ENCODE data around the gene KCND1. TPM values are rescaled to one million over a fixed set of nuclear protein-coding genes. Genes with fewer than 3 reads are reported as not detected.

Gene KCND1
- polyA plus RNA-seq, 3 donors: 4.9 TPM; not detected in 2

DNA sequence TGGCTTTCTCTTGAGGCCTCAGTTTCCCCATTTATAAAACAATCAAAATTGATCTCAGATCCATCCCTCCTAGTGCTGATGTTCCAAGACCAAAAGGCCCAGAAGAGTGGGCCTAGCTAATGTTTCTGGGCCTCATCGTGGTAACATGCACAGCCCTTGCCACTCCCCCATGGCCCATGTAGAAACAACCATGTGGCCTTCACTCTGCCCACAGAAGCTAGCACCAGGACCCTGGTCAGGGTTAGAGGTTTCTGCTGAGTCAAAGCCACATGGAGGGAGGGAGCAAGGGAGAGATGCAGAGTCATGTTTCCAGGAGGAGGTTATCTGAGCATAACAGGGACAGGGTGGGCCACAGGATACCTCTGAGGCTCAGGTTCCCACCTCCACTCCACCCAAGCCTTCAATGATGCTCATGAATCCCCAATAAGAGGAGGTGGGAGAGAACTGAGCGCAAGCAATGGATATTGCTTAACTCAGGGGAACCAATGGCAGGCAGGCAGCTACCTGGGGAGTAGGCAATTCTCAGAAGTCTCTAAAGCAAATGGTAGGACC is 31.2 kb downstream of the KCND1 start:
- H3K36me3 ChIP-seq (replicated peaks in 1 of 2; ENCODE audit: control insufficient read depth in 1 of 2, insufficient read depth in 2 of 2, low read length in 2 of 2): peaks cover 16 to 39% of the 10 kb centered on the region in 2 donors
- Mint-ChIP-seq H3K4me3 (no peak overlapping the region), H3K9me3 (no peaks in the 10 kb centered on the region), H3K36me3 (peaks cover 32 to 55% of the 10 kb centered on the region in 2 donors), H3K4me1 (peaks cover 42% of the 10 kb centered on the region), H3K27me3 (ENCODE audit: low read depth in 3 of 3) (peaks cover 0 to 4% (median 1%) of the 10 kb centered on the region in 3 donors), H3K27ac (peak overlapping the region in 4 of 7 donors; percentile 50 to 95 (median 93))
- H3K4me3 ChIP-seq (replicated peaks in 1 of 3; ENCODE audit: low read depth in 2 of 3, low read length in 3 of 3): no peak overlapping the region
- H3K27me3 ChIP-seq (ENCODE audit: control insufficient read depth in 2 of 2, insufficient read depth in 2 of 2, low read length in 2 of 2): no peaks in the 10 kb centered on the region
- no peak overlapping the region for H2AFZ ChIP-seq (ENCODE audit: insufficient read depth, low read depth, low read length, poor library complexity, severe bottlenecking)
- no peak overlapping the region for H3K9ac ChIP-seq (ENCODE audit: insufficient read depth, low read length, poor library complexity, severe bottlenecking)
- WGBS (ENCODE audit: insufficient coverage): no CpG with 5 or more reads among the region's 2 CpGs
- intact Hi-C loops (cut with micrococcal nuclease): loop anchor here in 1 of 2 donors (10.0 kb wide), 1 partner anchor 46 kb away; the partner anchor contains the start of genes PQBP1 and TIMM17B
- peaks cover 53% of the 10 kb centered on the region for H3K79me2 ChIP-seq (ENCODE audit: insufficient read depth, low read length)
- no peak for DNase-seq
- H4K20me1 ChIP-seq (ENCODE audit: insufficient read depth, low read length): peaks cover 27% of the 10 kb centered on the region
- no peak overlapping the region for H3K4me2 ChIP-seq (replicated peaks; ENCODE audit: extremely low read depth, low read length, poor library complexity, severe bottlenecking)
- no peaks in the 10 kb centered on the region for H3K9me3 ChIP-seq (replicated peaks in 1 of 2; ENCODE audit: control insufficient read depth in 1 of 2, insufficient read depth in 1 of 2, low read length in 2 of 2)
- peak overlapping the region in 1 of 2 donors; percentile 75 for H3K27ac ChIP-seq (ENCODE audit: low read depth in 1 of 2, low read length in 2 of 2)
- TF ChIP-seq, protein P1, sequence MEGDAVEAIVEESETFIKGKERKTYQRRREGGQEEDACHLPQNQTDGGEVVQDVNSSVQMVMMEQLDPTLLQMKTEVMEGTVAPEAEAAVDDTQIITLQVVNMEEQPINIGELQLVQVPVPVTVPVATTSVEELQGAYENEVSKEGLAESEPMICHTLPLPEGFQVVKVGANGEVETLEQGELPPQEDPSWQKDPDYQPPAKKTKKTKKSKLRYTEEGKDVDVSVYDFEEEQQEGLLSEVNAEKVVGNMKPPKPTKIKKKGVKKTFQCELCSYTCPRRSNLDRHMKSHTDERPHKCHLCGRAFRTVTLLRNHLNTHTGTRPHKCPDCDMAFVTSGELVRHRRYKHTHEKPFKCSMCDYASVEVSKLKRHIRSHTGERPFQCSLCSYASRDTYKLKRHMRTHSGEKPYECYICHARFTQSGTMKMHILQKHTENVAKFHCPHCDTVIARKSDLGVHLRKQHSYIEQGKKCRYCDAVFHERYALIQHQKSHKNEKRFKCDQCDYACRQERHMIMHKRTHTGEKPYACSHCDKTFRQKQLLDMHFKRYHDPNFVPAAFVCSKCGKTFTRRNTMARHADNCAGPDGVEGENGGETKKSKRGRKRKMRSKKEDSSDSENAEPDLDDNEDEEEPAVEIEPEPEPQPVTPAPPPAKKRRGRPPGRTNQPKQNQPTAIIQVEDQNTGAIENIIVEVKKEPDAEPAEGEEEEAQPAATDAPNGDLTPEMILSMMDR (IDR thresholded peaks at IDR 0.05): no peak
- peaks cover 31 to 35% of the 10 kb centered on the region in 2 donors for H3K4me1 ChIP-seq (ENCODE audit: control insufficient read depth in 1 of 2, insufficient read depth in 2 of 2, low read length in 2 of 2)

DNA sequence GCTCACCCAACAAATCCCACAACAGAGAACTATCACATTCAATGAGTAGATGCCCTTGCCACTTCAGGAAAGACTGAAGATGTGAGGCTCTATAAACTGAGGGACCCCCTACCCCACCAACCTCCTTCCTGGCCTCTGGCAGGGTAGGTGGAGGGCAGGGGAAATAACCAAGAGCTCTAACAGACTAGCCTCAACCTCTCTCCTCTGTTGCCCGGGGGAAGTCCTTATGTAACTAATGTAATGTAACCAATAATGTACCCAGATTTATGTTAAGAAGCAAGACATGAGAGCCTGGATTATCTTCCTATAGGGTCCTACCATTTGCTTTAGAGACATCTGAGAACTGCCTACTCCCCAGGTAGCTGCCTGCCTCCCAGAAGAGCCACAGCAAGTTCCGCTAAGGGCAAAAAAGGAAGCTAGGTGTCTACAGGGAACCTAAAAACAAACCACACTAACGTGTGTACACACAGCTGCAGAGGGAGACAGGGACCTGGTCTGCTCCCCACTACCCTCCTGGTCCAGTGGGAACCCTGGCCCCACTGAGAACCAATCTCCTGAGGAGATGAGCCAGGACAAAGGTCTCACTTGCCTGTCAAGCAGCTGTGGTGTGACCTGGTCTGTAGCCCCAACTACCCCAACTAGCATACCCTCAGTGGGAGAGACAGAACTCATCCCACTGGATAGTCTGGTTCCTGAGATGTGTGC is 32.0 kb downstream of the KCND1 start:
- Histone ChIP-seq H3K27me3 (ENCODE audit: control insufficient read depth in 2 of 2, insufficient read depth in 2 of 2, low read length in 2 of 2) (no peaks in the 10 kb centered on the region), H2AFZ (ENCODE audit: insufficient read depth, low read depth, low read length, poor library complexity, severe bottlenecking) (no peak overlapping the region), H3K27ac (ENCODE audit: low read depth in 1 of 2, low read length in 2 of 2) (peak overlapping the region; percentile 9 to 75), H3K4me1 (ENCODE audit: control insufficient read depth in 1 of 2, insufficient read depth in 2 of 2, low read length in 2 of 2) (peaks cover 39 to 40% of the 10 kb centered on the region in 2 donors), H3K79me2 (ENCODE audit: insufficient read depth, low read length) (peaks cover 48% of the 10 kb centered on the region), H3K4me2 (replicated peaks; ENCODE audit: extremely low read depth, low read length, poor library complexity, severe bottlenecking) (no peak overlapping the region), H3K9ac (ENCODE audit: insufficient read depth, low read length, poor library complexity, severe bottlenecking) (no peak overlapping the region), H3K36me3 (replicated peaks in 1 of 2; ENCODE audit: control insufficient read depth in 1 of 2, insufficient read depth in 2 of 2, low read length in 2 of 2) (peaks cover 18 to 42% of the 10 kb centered on the region in 2 donors), H4K20me1 (ENCODE audit: insufficient read depth, low read length) (peaks cover 25% of the 10 kb centered on the region), H3K4me3 (replicated peaks in 1 of 3; ENCODE audit: low read depth in 2 of 3, low read length in 3 of 3) (no peak overlapping the region), H3K9me3 (replicated peaks in 1 of 2; ENCODE audit: control insufficient read depth in 1 of 2, insufficient read depth in 1 of 2, low read length in 2 of 2) (no peaks in the 10 kb centered on the region)
- Mint-ChIP-seq H3K36me3 (peaks cover 38 to 62% of the 10 kb centered on the region in 2 donors), H3K27me3 (ENCODE audit: low read depth in 3 of 3) (peaks cover 0 to 3% (median 1%) of the 10 kb centered on the region in 3 donors), H3K4me1 (peaks cover 50% of the 10 kb centered on the region), H3K9me3 (peaks cover 0 to under 1% (median 0%) of the 10 kb centered on the region in 7 donors), H3K4me3 (no peak overlapping the region), H3K27ac (peak overlapping the region; percentile 80 to 95 (median 93))
- intact Hi-C loops (cut with micrococcal nuclease): loop anchor here in 1 of 2 donors (10.0 kb wide), 1 partner anchor 45 kb away; the partner anchor contains the start of genes PQBP1 and TIMM17B
- TF ChIP-seq, protein P1 (IDR thresholded peaks at IDR 0.05): no peak
- WGBS (ENCODE audit: insufficient coverage): no CpG with 5 or more reads among the region's 3 CpGs
- DNase-seq: no peak
